Middle frontal gyrus (tissue), 1 donor: ENCODE results near the gene TRPC3.

Experiments used
- DNase-seq: peaks from one replicate; pipeline ENCODE4 v3.0.0-alpha.2; 2015; ENCODE audit warnings: low spot score; ENCODE audit errors: extremely low spot score

The TRPC3 gene

GRCh38 chr4:121876070-121876469 is 75.8 kb downstream of the TRPC3 start:
- DNase-seq, result no peak

- DNase-seq, result no peak
Measured at GRCh38 chr4:121875652-121876051, 76.2 kb downstream of the TRPC3 start.

- DNase-seq, result no peak
Measured at GRCh38 chr4:121873604-121874003, 78.3 kb downstream of the TRPC3 start.

GRCh38 chr4:121869841-121870822 is 81.7 kb downstream of the TRPC3 start, which contains the start of gene BBS7:
Gene BBS7 (minus strand): TSS chr4:121870474. CDS start chr4:121870313, 161 bp downstream.
- DNase-seq, result peak; percentile 96

- no peak for DNase-seq
Measured at GRCh38 chr4:121863799-121864198, 88.1 kb downstream of the TRPC3 start.

GRCh38 chr4:121861426-121861825 is 90.4 kb downstream of the TRPC3 start:
- DNase-seq, result no peak

GRCh38 chr4:121860121-121860520 is 91.7 kb downstream of the TRPC3 start:
- no peak for DNase-seq

- no peak for DNase-seq
Measured at GRCh38 chr4:121851354-121851753, 100.5 kb downstream of the TRPC3 start.

- DNase-seq, result no peak
Measured at GRCh38 chr4:121846662-121847061, 105.2 kb downstream of the TRPC3 start.

- no peak for DNase-seq
Measured at GRCh38 chr4:121842862-121843261, 109.0 kb downstream of the TRPC3 start.

- no peak for DNase-seq
Measured at GRCh38 chr4:121838136-121838535, 113.7 kb downstream of the TRPC3 start.

GRCh38 chr4:121829511-121829910 is 122.3 kb downstream of the TRPC3 start:
- no peak for DNase-seq
